Chondrocyte (in vitro differentiated cells): ENCODE data around the gene PTDSS2. TPM values are rescaled to one million over a fixed set of nuclear protein-coding genes. Genes with fewer than 3 reads are reported as not detected.
"Not testable (repeated sequence)": the region's sequence is repeated elsewhere in the genome, so short reads cannot be mapped to it uniquely, and the experiment has no call there.

ENCODE experiments used
- DNase-seq: peaks from one replicate; pipeline ENCODE4 v3.0.0; 2021; ENCODE audit warnings: mixed read lengths, low spot score
- H3K27ac Mint-ChIP-seq: one replicate; pipeline ENCODE4 v1.8.0; 2021; ENCODE audit warnings: mild to moderate bottlenecking, moderate library complexity, mixed read lengths; ENCODE audit not compliant: unreplicated experiment
- H3K27me3 Mint-ChIP-seq: 2 replicates; pipeline ENCODE4 v1.8.0; 2021; ENCODE audit warnings: low read depth, mixed read lengths
- H3K36me3 Mint-ChIP-seq: 2 replicates; pipeline ENCODE4 v1.8.0; 2021; ENCODE audit warnings: low read depth, mixed read lengths
- H3K4me1 Mint-ChIP-seq: 2 replicates; pipeline ENCODE4 v1.8.0; 2021; ENCODE audit warnings: low read depth, mild to moderate bottlenecking, mixed read lengths
- H3K4me3 Mint-ChIP-seq: one replicate; pipeline ENCODE4 v1.8.0; 2021; ENCODE audit warnings: mild to moderate bottlenecking, moderate library complexity, mixed read lengths; ENCODE audit not compliant: unreplicated experiment
- H3K9me3 Mint-ChIP-seq: 2 replicates; pipeline ENCODE4 v1.8.0; 2021; ENCODE audit warnings: low read depth, mixed read lengths
- total RNA-seq: library from RNA; stranded (reverse); gene quantifications from 3 replicates; pipeline ENCODE4 v1.2.1, GENCODE V29; 2021
- TF ChIP-seq, protein P1 (sequence below): fragments of 200-600 bp; sonication (generic); IDR thresholded peaks from 2 replicates; pipeline ENCODE4 v1.5.0; 2021; ENCODE audit warnings: antibody characterized with exemption, mild to moderate bottlenecking, moderate library complexity

Gene PTDSS2
- total RNA-seq, 1 donor from 2014 or later, result 30.0 TPM

DNA sequence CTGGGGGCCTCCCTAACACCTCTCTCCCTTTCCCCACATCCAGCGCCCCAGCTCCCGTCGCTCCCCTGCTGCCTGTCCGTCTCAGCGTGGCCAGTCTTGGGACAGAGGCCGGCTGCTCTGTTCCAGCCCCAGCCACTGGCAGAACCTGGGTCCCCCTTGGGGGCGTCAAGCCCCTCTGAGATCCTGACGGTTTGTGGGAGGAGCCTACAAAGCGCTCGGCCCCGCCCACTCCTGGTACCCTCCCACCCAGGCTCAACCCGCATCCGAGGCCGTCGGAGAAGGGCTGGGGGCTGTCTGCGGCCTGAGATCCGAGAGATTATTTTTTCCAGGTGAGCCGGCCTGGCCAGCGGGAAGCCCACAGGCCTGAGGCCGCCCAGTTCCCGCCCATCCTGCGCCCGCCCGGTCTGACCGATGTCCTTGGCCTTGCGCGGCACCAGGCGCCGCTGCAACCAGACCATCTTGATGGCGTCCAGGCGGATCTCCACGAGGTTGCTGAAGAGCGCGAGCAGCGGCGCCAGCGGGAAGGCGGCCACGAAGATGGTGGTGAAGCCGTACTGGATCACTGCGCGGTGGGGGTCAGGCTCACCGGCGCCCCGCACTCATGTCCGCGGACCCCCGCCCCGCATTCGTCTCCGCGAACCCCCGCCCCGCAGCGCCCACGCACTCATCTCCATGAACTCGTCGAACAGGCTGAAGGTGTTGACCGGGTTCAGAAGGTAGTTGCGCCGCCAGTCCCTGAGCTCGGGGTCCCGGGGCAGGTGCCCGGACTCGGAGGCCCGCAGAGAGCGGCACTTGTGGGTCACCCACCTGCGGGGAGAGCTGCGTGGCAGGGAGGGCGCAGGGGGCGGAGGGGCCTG is 29.8 kb upstream of the PTDSS2 start:
- Mint-ChIP-seq H3K36me3 (peaks cover 1% of the 10 kb centered on the region), H3K9me3 (peaks cover 6% of the 10 kb centered on the region), H3K4me3 (no peak overlapping the region), H3K27me3 (peaks cover 9% of the 10 kb centered on the region), H3K4me1 (peaks cover 2% of the 10 kb centered on the region), H3K27ac (no peak overlapping the region)
- DNase-seq, result no peak
- TF ChIP-seq, protein P1, sequence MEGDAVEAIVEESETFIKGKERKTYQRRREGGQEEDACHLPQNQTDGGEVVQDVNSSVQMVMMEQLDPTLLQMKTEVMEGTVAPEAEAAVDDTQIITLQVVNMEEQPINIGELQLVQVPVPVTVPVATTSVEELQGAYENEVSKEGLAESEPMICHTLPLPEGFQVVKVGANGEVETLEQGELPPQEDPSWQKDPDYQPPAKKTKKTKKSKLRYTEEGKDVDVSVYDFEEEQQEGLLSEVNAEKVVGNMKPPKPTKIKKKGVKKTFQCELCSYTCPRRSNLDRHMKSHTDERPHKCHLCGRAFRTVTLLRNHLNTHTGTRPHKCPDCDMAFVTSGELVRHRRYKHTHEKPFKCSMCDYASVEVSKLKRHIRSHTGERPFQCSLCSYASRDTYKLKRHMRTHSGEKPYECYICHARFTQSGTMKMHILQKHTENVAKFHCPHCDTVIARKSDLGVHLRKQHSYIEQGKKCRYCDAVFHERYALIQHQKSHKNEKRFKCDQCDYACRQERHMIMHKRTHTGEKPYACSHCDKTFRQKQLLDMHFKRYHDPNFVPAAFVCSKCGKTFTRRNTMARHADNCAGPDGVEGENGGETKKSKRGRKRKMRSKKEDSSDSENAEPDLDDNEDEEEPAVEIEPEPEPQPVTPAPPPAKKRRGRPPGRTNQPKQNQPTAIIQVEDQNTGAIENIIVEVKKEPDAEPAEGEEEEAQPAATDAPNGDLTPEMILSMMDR, result no peak

DNA sequence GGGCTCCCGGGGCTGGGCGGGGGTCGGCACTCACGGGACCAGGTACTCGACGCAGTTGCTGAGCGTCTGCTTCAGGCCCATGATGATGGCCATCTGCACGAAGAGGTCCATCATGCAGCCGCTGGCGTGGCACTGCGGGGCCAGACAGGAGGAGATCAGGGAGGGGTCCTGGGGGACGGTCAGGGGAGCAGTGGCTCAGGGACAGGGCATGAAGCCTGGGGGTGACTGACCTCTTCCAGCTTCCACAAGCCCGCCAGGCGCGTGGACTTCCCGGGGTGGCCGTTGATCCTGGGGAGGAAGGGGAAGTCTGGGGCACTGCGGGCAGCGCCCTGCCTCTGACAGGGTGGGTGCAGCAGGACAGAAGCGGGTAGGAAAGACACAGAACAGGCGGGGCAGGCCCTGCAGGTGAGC is 29.2 kb upstream of the PTDSS2 start:
- Mint-ChIP-seq H3K27ac (no peak overlapping the region), H3K9me3 (peaks cover 8% of the 10 kb centered on the region), H3K27me3 (peaks cover 11% of the 10 kb centered on the region), H3K36me3 (peaks cover 2% of the 10 kb centered on the region), H3K4me3 (no peak overlapping the region), H3K4me1 (peaks cover 2% of the 10 kb centered on the region)
- TF ChIP-seq, protein P1, result no peak
- peak; percentile 90 for DNase-seq

DNA sequence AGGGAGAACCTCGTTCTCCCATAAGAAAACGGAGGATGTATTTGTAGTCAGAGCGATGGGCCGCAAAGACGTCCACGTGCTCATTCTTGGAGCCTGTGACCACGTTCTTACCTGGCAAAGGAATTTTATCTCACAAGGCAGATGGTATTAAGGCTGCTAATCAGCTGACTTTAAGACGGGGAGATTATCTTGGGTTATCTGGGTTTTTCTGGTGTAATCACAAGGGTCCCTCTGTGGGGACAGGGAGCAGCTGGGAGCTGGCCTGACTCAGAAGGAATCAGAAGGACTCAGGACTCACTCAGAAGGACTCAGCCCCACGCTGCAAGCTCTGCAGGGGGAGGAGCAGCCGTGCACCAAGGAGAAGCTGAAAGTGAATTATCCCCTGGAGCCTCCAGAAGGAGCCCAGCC is 27.8 kb upstream of the PTDSS2 start:
- Mint-ChIP-seq H3K27ac (no peak overlapping the region), H3K27me3 (peaks cover 11% of the 10 kb centered on the region), H3K4me1 (no peaks in the 10 kb centered on the region), H3K9me3 (peaks cover 8% of the 10 kb centered on the region), H3K4me3 (no peak overlapping the region), H3K36me3 (peaks cover 2% of the 10 kb centered on the region)
- DNase-seq, result peak; percentile 36
- TF ChIP-seq, protein P1, result no peak

DNA sequence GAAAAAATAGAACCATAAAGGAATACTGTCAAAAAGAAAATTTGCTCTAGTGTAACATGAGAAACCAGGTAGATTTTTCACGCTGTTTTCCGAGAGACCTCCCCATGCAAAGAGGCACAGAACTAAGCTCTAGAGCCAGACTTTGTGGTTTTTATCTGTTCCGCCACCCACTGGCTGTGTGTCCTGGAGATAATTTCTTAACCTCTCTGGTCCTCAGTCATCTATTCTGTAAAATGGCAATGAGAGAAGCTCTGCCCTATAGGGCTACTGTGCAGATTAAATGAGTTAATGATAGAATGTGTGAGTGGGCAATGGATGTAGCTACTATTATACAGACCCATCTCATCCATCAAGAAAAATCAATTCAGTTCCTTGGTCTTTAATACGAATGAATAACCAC is 25.8 kb upstream of the PTDSS2 start:
- TF ChIP-seq, protein P1, result no peak
- Mint-ChIP-seq H3K4me1 (no peaks in the 10 kb centered on the region), H3K27ac (no peak overlapping the region), H3K36me3 (peaks cover 2% of the 10 kb centered on the region), H3K27me3 (peaks cover 21% of the 10 kb centered on the region), H3K4me3 (no peak overlapping the region), H3K9me3 (peaks cover 8% of the 10 kb centered on the region)
- DNase-seq, result peak; percentile 2

DNA sequence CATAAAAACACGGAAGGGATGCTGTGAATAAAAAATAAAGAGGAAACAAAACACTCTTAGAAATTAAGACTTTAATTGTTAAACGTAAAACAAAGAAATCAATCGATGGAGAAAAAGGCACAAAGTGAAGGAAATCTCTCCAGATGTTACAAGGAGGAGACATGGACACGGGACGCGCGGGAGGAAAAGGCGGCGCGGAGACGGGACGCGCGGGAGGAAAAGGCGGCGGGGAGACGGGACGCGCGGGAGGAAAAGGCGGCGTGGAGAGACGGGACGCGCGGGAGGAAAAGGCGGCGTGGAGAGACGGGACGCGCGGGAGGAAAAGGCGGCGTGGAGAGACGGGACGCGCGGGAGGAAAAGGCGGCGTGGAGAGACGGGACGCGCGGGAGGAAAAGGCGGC is 25.3 kb upstream of the PTDSS2 start:
- not testable (repeated sequence) for H3K36me3 Mint-ChIP-seq, H3K4me3 Mint-ChIP-seq, H3K9me3 Mint-ChIP-seq, H3K4me1 Mint-ChIP-seq, H3K27ac Mint-ChIP-seq
- H3K27me3 Mint-ChIP-seq, result peaks cover 22% of the 10 kb centered on the region
- DNase-seq, result peak; percentile 18

DNA sequence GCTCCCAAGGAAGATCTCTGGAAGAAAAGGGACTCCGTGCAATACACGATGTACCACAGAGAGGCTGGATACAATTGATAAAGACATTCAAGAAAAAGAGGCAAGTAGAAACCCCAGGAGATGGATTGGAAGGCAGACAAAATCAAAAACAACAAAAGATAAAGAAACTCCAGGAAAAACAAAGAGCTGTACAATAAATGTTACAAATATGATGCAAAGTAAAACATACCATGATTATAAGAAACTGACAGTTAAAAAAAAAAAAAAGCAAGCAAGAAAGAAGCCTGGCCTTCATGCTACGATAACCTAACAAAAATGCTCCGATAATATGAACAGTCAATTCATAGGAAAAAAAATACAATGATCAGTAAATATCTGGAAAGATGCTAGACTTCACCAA is 24.8 kb upstream of the PTDSS2 start:
- H3K36me3 Mint-ChIP-seq, result peaks cover 2% of the 10 kb centered on the region
- H3K9me3 Mint-ChIP-seq, result peaks cover 8% of the 10 kb centered on the region
- TF ChIP-seq, protein P1, result no peak
- H3K4me3 Mint-ChIP-seq, result no peak overlapping the region
- peaks cover 22% of the 10 kb centered on the region for H3K27me3 Mint-ChIP-seq
- no peak for DNase-seq
- H3K4me1 Mint-ChIP-seq, result no peaks in the 10 kb centered on the region
- H3K27ac Mint-ChIP-seq, result no peak overlapping the region
